Neural progenitor cell (in vitro differentiated cells): ENCODE data around the gene PODXL2. TPM values are rescaled to one million over a fixed set of nuclear protein-coding genes. Genes with fewer than 3 reads are reported as not detected.

ENCODE experiments used
- DNase-seq: peaks from one replicate; pipeline ENCODE4 v3.0.0-alpha.2; 2016; ENCODE audit warnings: low spot score
- H2AFZ ChIP-seq: fragments of 200-600 bp; sonication (generic); replicated peaks from 2 replicates; pipeline ENCODE4 v1.6.1; 2016; ENCODE audit warnings: antibody characterized with exemption
- H3F3A ChIP-seq: fragments of 200-600 bp; sonication (generic); 2 replicates; pipeline ENCODE4 v1.6.1; 2016; ENCODE audit warnings: antibody characterized with exemption, low read depth
- H3K27ac ChIP-seq: fragments of 200-600 bp; sonication (generic); 2 replicates; pipeline ENCODE4 v1.5.1; 2016; ENCODE audit warnings: mild to moderate bottlenecking
- H3K27me3 ChIP-seq: fragments of 200-600 bp; sonication (generic); 2 replicates; pipeline ENCODE4 v1.6.1; 2016; ENCODE audit warnings: mild to moderate bottlenecking, moderate library complexity
- H3K36me3 ChIP-seq: fragments of 200-600 bp; sonication (generic); 2 replicates; pipeline ENCODE4 v1.5.1; 2016
- H3K4me1 ChIP-seq: fragments of 200-600 bp; sonication (generic); 2 replicates; pipeline ENCODE4 v1.6.1; 2016; ENCODE audit warnings: mixed run types
- H3K4me2 ChIP-seq: fragments of 200-600 bp; sonication (generic); 2 replicates; pipeline ENCODE4 v1.6.1; 2016
- H3K4me3 ChIP-seq: fragments of 200-600 bp; sonication (generic); 2 replicates; pipeline ENCODE4 v1.5.1; 2016
- H3K79me2 ChIP-seq: fragments of 200-600 bp; sonication (generic); 2 replicates; pipeline ENCODE4 v1.6.1; 2016; ENCODE audit warnings: low read depth
- H3K9ac ChIP-seq: fragments of 200-600 bp; sonication (generic); 2 replicates; pipeline ENCODE4 v1.6.1; 2016
- H3K9me3 ChIP-seq: fragments of 200-600 bp; sonication (generic); 2 replicates; pipeline ENCODE4 v1.5.1; 2016; ENCODE audit warnings: low read depth
- H4K20me1 ChIP-seq: fragments of 200-600 bp; sonication (generic); 2 replicates; pipeline ENCODE4 v1.6.1; 2016; ENCODE audit warnings: low read depth
- H3K27ac Mint-ChIP-seq: 3 replicates; pipeline ENCODE4 v1.8.0; 2021; ENCODE audit warnings: mixed read lengths
- H3K27me3 Mint-ChIP-seq: 2 replicates; pipeline ENCODE4 v1.8.0; 2022; ENCODE audit warnings: low read depth, mild to moderate bottlenecking, inconsistent platforms, moderate library complexity, mixed read lengths; ENCODE audit not compliant: insufficient read depth
- H3K36me3 Mint-ChIP-seq: 3 replicates; pipeline ENCODE4 v1.8.0; 2021; ENCODE audit warnings: mixed read lengths
- H3K4me1 Mint-ChIP-seq: 3 replicates; pipeline ENCODE4 v1.8.0; 2021; ENCODE audit warnings: mixed read lengths
- H3K4me3 Mint-ChIP-seq: 3 replicates; pipeline ENCODE4 v1.8.0; 2021; ENCODE audit warnings: mild to moderate bottlenecking, moderate library complexity, mixed read lengths
- H3K9me3 Mint-ChIP-seq: 3 replicates; pipeline ENCODE4 v1.8.0; 2020; ENCODE audit warnings: mixed read lengths
- CTCF ChIP-seq: fragments of 200-600 bp; sonication (generic); IDR thresholded peaks from 2 replicates; pipeline ENCODE4 v1.5.1; 2017; ENCODE audit warnings: antibody characterized with exemption, mild to moderate bottlenecking
- EZH2 ChIP-seq: fragments of 200-600 bp; sonication (generic); IDR thresholded peaks from 2 replicates; pipeline ENCODE4 v1.6.1; 2017; ENCODE audit warnings: antibody characterized with exemption, mild to moderate bottlenecking, moderate library complexity
- EZH2phosphoT487 ChIP-seq: fragments of 200-600 bp; sonication (generic); IDR thresholded peaks from 2 replicates; pipeline ENCODE4 v1.6.1; 2017; ENCODE audit warnings: antibody characterized with exemption
- total RNA-seq: library from RNA; depleted of rRNA; stranded (reverse); fragments of >200 nt; gene quantifications from 2 replicates; pipeline ENCODE4 v1.2.3, GENCODE V29; 2015; ENCODE audit warnings: low replicate concordance

Gene PODXL2
- total RNA-seq, 1 donor from 2014 or later, result 18.4 TPM

- TF ChIP-seq EZH2, result no peak
- TF ChIP-seq CTCF, result no peak
- no peak for TF ChIP-seq EZH2phosphoT487
- Histone ChIP-seq H3K27ac (no peak overlapping the region), H3K79me2 (no peaks in the 10 kb centered on the region), H4K20me1 (peaks cover 12% of the 10 kb centered on the region), H3K36me3 (no peaks in the 10 kb centered on the region), H3K9ac (no peak overlapping the region), H2AFZ (no peak overlapping the region), H3K9me3 (no peaks in the 10 kb centered on the region), H3K4me1 (no peaks in the 10 kb centered on the region), H3K27me3 (peaks cover 17% of the 10 kb centered on the region), H3K4me3 (no peak overlapping the region), H3F3A (peaks cover 6% of the 10 kb centered on the region), H3K4me2 (no peak overlapping the region)
- peaks cover 41% of the 10 kb centered on the region for H3K36me3 Mint-ChIP-seq
- peaks cover 7% of the 10 kb centered on the region for H3K27me3 Mint-ChIP-seq
- no peak overlapping the region for H3K27ac Mint-ChIP-seq
- H3K4me3 Mint-ChIP-seq, result no peak overlapping the region
- no peak for DNase-seq
- H3K9me3 Mint-ChIP-seq, result no peaks in the 10 kb centered on the region
- H3K4me1 Mint-ChIP-seq, result no peaks in the 10 kb centered on the region
Measured at GRCh38 chr3:127622031-127622430, 7.0 kb upstream of the PODXL2 start.

GRCh38 chr3:127622772-127623576 is 6.0 kb upstream of the PODXL2 start:
- peaks cover 36% of the 10 kb centered on the region for H3K36me3 Mint-ChIP-seq
- H3K79me2 ChIP-seq, result no peaks in the 10 kb centered on the region
- H3K9me3 Mint-ChIP-seq, result no peaks in the 10 kb centered on the region

GRCh38 chr3:127624063-127624462 is 4.9 kb upstream of the PODXL2 start:
- H3K4me3 ChIP-seq, result no peak overlapping the region
- Mint-ChIP-seq H3K27ac (no peak overlapping the region), H3K4me3 (no peak overlapping the region), H3K9me3 (no peaks in the 10 kb centered on the region), H3K4me1 (peaks cover 3% of the 10 kb centered on the region), H3K27me3 (peaks cover 18% of the 10 kb centered on the region), H3K36me3 (peaks cover 26% of the 10 kb centered on the region)
- H3K9me3 ChIP-seq, result no peaks in the 10 kb centered on the region
- no peak overlapping the region for H3K9ac ChIP-seq
- H3F3A ChIP-seq, result peaks cover 21% of the 10 kb centered on the region
- H4K20me1 ChIP-seq, result peaks cover 20% of the 10 kb centered on the region
- H2AFZ ChIP-seq, result no peak overlapping the region
- TF ChIP-seq EZH2 (no peak), CTCF (no peak), EZH2phosphoT487 (no peak)
- no peak for DNase-seq
- H3K27me3 ChIP-seq, result peaks cover 35% of the 10 kb centered on the region
- no peak overlapping the region for H3K4me2 ChIP-seq
- no peaks in the 10 kb centered on the region for H3K79me2 ChIP-seq
- H3K27ac ChIP-seq, result no peak overlapping the region
- H3K4me1 ChIP-seq, result no peaks in the 10 kb centered on the region
- no peaks in the 10 kb centered on the region for H3K36me3 ChIP-seq

More at GRCh38 chr3:127622772-127623576, 6.0 kb upstream of the PODXL2 start:
- Histone ChIP-seq H3K27ac (no peak overlapping the region), H3K36me3 (no peaks in the 10 kb centered on the region), H3K27me3 (peaks cover 26% of the 10 kb centered on the region), H3K9ac (no peak overlapping the region), H2AFZ (no peak overlapping the region), H4K20me1 (peaks cover 12% of the 10 kb centered on the region), H3K4me1 (no peaks in the 10 kb centered on the region), H3K4me3 (no peak overlapping the region), H3K9me3 (no peaks in the 10 kb centered on the region), H3K4me2 (no peak overlapping the region), H3F3A (peaks cover 14% of the 10 kb centered on the region)
- TF ChIP-seq CTCF (no peak), EZH2phosphoT487 (no peak), EZH2 (no peak)
- H3K27me3 Mint-ChIP-seq, result peaks cover 11% of the 10 kb centered on the region
- H3K4me3 Mint-ChIP-seq, result no peak overlapping the region
- H3K27ac Mint-ChIP-seq, result no peak overlapping the region
- no peaks in the 10 kb centered on the region for H3K4me1 Mint-ChIP-seq
- DNase-seq, result no peak
